GM04504 (cell line): ENCODE measurements around the gene ISCU.
"Not testable (repeated sequence)": the region's sequence is repeated elsewhere in the genome, so short reads cannot be mapped to it uniquely, and the experiment has no call there.

Experiments used
- DNase-seq: peaks from one replicate; pipeline ENCODE4 v3.0.0-alpha.2; 2012; ENCODE audit warnings: low read depth

ISCU gene

DNA sequence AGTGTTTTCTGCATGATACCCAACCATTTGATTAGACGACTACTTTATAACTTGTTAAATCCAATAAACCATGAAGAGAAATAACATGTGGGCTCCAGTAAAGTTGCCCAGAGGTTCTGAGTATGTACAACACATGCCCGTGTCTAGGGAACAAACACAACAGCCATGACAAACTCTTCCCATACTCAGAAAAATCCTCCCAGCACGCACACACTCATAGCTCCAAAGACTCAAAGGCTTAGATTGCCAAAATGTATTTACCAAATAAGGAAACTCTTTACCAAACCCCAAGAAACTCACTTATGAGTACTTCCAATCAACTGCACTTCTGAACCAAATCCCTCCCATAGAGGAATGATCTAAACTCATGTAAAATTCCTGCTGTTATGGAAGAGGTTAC lies 18.7 kb upstream of the ISCU start:
- DNase-seq = peak; percentile 50

DNA sequence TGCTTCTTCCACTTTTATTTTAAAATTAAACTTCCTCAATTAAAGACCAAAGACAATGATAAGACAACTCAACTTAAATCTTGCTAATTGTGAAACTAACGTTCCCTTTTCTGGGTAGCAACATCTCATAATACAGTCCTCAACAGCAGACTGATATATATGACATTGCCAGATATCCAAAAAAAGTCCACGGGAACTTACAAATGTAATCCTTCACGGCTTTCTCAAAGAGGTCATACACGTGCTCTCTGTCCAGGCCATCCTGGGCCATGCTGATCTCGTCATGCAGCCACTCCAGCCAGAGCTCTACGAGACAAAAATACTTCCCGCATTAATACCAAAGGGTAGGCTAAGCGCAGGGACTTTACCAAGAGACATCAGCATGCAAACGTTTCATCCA lies 14.7 kb upstream of the ISCU start:
- no peak for DNase-seq

DNA sequence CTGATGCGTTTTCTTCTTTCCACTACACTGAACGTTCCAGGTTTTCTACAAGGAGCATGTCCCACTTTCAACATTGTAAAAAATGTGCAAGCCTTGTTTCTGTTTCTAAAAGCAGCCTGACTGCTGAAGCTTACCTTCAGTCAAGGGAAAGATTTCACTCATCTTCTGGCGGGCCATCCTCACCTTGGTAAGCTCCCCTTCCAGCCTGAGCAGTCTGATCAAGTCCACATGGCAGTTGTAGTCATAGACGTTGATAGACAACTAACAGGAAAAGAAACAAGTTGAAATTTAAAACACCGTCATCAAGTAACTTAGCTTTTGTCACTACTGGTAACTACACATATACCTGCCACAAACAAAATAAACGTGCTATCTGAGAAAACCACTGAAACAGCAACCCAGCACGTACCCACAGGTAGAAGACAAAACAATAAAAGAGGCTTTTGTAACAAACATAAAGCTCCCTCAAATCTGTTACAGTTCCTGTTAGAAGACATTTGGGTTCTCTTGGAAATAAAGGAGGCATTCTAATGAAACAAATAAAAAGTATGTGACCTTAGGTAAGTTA lies 13.4 kb upstream of the ISCU start:
- no peak for DNase-seq

GRCh38 chr12:108551535-108551934 lies 10.9 kb upstream of the ISCU start:
- no peak for DNase-seq

- no peak for DNase-seq
Measured at GRCh38 chr12:108553799-108554198, 8.6 kb upstream of the ISCU start.

DNA sequence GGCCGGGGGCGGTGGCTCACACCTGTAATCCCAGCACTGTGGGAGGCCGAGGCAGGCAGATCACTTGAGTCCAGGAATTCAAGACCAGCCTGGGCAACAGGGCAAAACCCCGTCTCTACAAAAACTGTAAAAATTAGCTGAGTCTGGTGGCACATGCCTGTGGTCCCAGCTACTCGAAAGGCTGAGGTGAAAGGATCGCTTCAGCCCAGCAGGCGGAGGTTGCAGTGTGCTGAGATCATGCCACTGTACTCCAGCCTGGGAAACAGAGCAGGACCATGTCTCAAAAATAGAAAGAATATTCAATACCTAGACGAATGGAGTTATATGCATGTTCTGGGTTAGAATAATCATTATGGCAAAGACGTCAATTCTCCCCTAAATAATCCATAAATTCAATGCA lies 7.0 kb upstream of the ISCU start:
- DNase-seq = not testable (repeated sequence)

- no peak for DNase-seq
Measured at GRCh38 chr12:108559007-108559655, 3.3 kb upstream of the ISCU start.

- DNase-seq = no peak
Measured at GRCh38 chr12:108559748-108560147, 2.6 kb upstream of the ISCU start.

DNA sequence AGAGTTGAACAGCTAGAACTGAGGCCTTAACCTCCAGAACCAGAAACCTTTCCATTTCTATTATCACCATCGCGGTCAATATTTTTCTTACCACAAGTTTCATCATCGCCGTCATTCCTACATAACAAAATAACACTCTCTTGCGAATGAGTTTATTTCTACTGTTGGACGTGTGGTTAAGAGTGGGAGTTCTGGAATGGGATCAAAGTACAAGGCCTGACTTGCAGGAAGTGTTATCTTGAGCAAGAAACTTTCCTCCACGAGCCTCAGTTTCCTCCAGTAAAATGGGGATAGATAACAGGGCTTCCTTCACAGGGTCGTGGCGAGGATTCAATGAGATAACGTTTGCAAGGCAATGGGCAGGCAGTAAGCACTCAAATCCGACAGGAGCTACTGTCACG lies 2.1 kb upstream of the ISCU start:
- DNase-seq = no peak

DNA sequence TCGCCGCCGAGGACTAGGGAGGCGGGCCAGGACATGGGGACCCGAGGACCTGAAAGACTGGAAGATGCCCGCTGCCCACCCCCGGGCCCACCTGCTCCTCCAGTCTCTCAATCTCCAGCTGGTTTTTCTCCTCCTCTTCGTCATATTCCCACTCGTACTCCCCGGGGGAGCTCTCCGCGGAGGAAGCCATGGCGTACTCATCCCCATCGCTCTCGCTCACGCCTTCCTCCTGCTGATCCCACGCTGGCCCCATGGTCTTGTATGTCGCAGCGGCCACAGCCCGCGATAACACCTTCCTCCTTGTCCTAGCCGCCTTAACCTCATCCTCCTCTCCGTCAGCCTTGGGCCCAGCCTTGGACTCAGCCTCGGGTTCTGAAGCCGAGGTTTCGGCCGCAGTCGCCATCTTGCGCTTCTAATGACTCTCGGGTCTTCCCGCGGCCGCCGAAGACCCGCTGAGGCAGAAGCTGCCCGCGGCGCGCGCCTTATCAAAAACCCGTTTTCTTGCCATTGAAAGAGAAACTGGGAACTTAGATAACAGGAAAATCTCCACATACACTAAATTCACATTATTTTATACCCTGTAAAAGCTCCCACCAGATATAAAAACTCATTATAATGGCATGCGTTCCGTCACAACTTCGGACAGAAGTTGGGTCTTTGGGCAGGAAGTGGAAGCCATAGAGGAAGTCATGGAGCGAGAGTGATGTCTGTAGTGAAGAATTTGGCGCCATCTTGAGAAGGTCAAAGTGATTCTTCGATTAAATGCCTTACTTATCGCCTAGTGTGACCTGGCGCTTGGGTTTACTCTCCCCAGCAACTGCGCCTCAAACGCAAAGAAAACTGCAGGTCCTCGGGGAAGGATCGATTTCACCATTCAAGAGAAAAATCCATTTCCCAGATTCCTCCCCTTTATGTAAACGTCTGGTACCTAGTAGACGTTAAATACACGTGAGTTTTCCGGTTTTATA lies 1.4 kb upstream of the ISCU start, which contains the start of gene SART3:
Gene SART3 (minus strand): TSS at position 422 of the 968 bp plus-strand sequence. CDS start 19 bp downstream, at position 403.
- DNase-seq = peak; percentile 74

- DNase-seq = no peak
Measured at GRCh38 chr12:108561852-108562347, 496 bp upstream of the ISCU start.

GRCh38 chr12:108563136-108563803 lies 874 bp downstream of the ISCU start:
- DNase-seq = peak; percentile 79

- no peak for DNase-seq
Measured at GRCh38 chr12:108563804-108564151, 1.4 kb downstream of the ISCU start.

- DNase-seq = no peak
Measured at GRCh38 chr12:108564724-108565123, 2.3 kb downstream of the ISCU start.

DNA sequence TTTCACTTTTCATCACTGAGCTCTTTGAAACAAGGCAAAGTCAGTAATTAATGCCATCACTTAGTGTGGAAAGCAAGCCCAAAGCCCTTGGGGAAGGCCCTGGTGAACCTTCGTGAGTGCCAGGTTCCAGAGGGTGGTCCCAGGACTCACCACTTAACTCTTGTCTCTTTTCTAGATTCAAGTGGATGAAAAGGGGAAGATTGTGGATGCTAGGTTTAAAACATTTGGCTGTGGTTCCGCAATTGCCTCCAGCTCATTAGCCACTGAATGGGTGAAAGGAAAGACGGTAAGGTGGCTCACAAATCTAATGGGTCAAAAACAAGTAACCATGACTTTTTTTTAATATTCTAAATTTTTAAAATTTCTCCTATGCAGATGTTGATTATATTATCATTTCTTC lies 2.8 kb downstream of the ISCU start:
- no peak for DNase-seq

DNA sequence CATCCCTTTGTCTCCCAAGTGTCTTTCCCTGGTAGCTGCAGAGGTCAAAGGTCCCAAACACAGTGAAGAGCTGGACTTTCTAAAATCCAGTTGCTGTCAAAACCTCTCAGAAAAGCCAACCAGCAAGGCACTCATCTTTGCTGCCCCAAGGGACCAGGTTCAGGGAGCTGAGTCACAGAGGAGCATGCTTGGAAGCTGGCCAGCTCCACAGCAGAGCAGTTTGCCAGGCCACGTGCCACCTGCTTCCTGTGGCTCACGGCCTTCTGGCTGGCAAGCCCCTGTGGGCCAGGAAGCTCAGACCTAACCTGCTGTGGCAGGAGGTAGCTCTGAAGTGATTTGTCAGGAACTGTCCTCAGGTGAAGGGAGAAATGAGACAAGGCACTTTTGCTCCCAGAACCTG lies 3.6 kb downstream of the ISCU start:
- DNase-seq = peak; percentile 72

- DNase-seq = no peak
Measured at GRCh38 chr12:108566452-108566851, 4.1 kb downstream of the ISCU start.

GRCh38 chr12:108567406-108568337 lies 5.3 kb downstream of the ISCU start:
- no peak for DNase-seq

GRCh38 chr12:108568338-108569154 lies 6.2 kb downstream of the ISCU start:
- DNase-seq = no peak
